SK-N-SH (cell line): ENCODE data around the gene TAPBP. TPM values are rescaled to one million over a fixed set of nuclear protein-coding genes. Genes with fewer than 3 reads are reported as not detected.

Experiments used
- CTCF ChIA-PET: fragments of 300-600, 350-600 bp; formaldehyde crosslinking; extraction: SDS; loops from one replicate; lab custom pipeline; 2021; lab: Yijun Ruan, JAX
- POLR2A ChIA-PET: fragments of 350-600 bp; sonication (Branson Sonifier 250); formaldehyde crosslinking; extraction: SDS; loops from one replicate; lab custom pipeline; 2020; ENCODE audit warnings: antibody characterized with exemption, inconsistent platforms; lab: Yijun Ruan, JAX
- DNase-seq: peaks from one replicate; pipeline ENCODE4 v3.0.0; 2012
- H2AFZ ChIP-seq: fragments of 200-600 bp; sonication (generic); 2 replicates; pipeline ENCODE4 v1.8.1; 2016; ENCODE audit warnings: antibody characterized with exemption, mild to moderate bottlenecking, low read depth
- H3F3A ChIP-seq: fragments of 200-600 bp; sonication (generic); replicated peaks from 2 replicates; pipeline ENCODE3; 2016; ENCODE audit warnings: antibody characterized with exemption, mild to moderate bottlenecking; ENCODE audit not compliant: insufficient read depth
- H3K27ac ChIP-seq, 2 experiments: fragments of 200-500 bp in 1 of 2; fragments of 200-600 bp in 1 of 2; sonication (Bioruptor generic) in 1 of 2; sonication (generic), shearing (Covaris generic) in 1 of 2; 2 replicates each; pipeline versions ENCODE4 v1.5.1 to v1.6.1; 2014 to 2016; ENCODE audit warnings: low read depth in 2 of 2, inconsistent platforms in 1 of 2, low read length in 1 of 2, mild to moderate bottlenecking in 1 of 2, mixed read lengths in 1 of 2
- H3K27me3 ChIP-seq: fragments of 200-600 bp; sonication (generic), shearing (Covaris generic); 2 replicates; pipeline ENCODE4 v1.6.1; 2016; ENCODE audit warnings: mixed run types; ENCODE audit not compliant: insufficient read depth
- H3K36me3 ChIP-seq, 2 experiments: fragments of 200-500 bp in 1 of 2; fragments of 200-600 bp in 1 of 2; sonication (Bioruptor generic) in 1 of 2; sonication (generic) in 1 of 2; replicated peaks in 1 of 2; 2 replicates each; pipeline versions ENCODE3 to v1.5.1; 2014 to 2016; ENCODE audit warnings: low read length in 1 of 2, mild to moderate bottlenecking in 1 of 2; ENCODE audit not compliant: insufficient read depth in 2 of 2, control insufficient read depth in 1 of 2
- H3K4me1 ChIP-seq, 2 experiments: fragments of 200-500 bp in 1 of 2; fragments of 200-600 bp in 1 of 2; sonication (Bioruptor generic) in 1 of 2; sonication (generic), shearing (Covaris generic) in 1 of 2; 2 replicates each; pipeline versions ENCODE4 v1.5.1 to v1.6.1; 2014 to 2016; ENCODE audit warnings: low read depth in 1 of 2, low read length in 1 of 2, mixed run types in 1 of 2; ENCODE audit not compliant: insufficient read depth in 2 of 2, control insufficient read depth in 1 of 2
- H3K4me2 ChIP-seq: fragments of 200-600 bp; sonication (generic), shearing (Covaris generic); 2 replicates; pipeline ENCODE4 v1.6.1; 2017; ENCODE audit warnings: mixed run types
- H3K4me3 ChIP-seq, 2 experiments: fragments of 200-500 bp in 1 of 2; fragments of 200-600 bp in 1 of 2; sonication (Bioruptor generic) in 1 of 2; sonication (generic), shearing (Covaris generic) in 1 of 2; 2 replicates each; pipeline versions ENCODE4 v1.5.1 to v1.8.1; 2014 to 2016; ENCODE audit warnings: low read depth in 2 of 2, inconsistent platforms in 1 of 2, low read length in 1 of 2, mild to moderate bottlenecking in 1 of 2, mixed read lengths in 1 of 2, moderate library complexity in 1 of 2
- H3K79me2 ChIP-seq: fragments of 200-600 bp; sonication (generic); 2 replicates; pipeline ENCODE4 v1.8.1; 2017; ENCODE audit warnings: mild to moderate bottlenecking; ENCODE audit not compliant: insufficient read depth
- H3K9ac ChIP-seq: fragments of 200-600 bp; sonication (generic); 2 replicates; pipeline ENCODE4 v1.6.1; 2017; ENCODE audit warnings: mixed run types
- H3K9me2 ChIP-seq: fragments of 200-600 bp; sonication (generic); 2 replicates; pipeline ENCODE4 v1.6.1; 2017; ENCODE audit warnings: mixed run types
- H3K9me3 ChIP-seq: fragments of 200-600 bp; sonication (generic); 2 replicates; pipeline ENCODE4 v1.6.1; 2017; ENCODE audit warnings: mixed run types, mild to moderate bottlenecking, moderate library complexity
- H4K20me1 ChIP-seq: fragments of 200-600 bp; sonication (generic); 2 replicates; pipeline ENCODE4 v1.6.1; 2017; ENCODE audit warnings: mild to moderate bottlenecking, mixed run types; ENCODE audit not compliant: insufficient read depth
- CHD2 ChIP-seq: fragments of 150-350 bp; IDR thresholded peaks from 2 replicates; pipeline ENCODE4 v1.6.1; 2018; ENCODE audit warnings: low read length; ENCODE audit not compliant: partially characterized antibody
- FOSL2 ChIP-seq: IDR thresholded peaks from 2 replicates; pipeline ENCODE4 v1.4.0; 2012; ENCODE audit warnings: low read depth, mild to moderate bottlenecking, moderate library complexity, borderline replicate concordance
- GABPA ChIP-seq: IDR thresholded peaks from 2 replicates; pipeline ENCODE4 v1.4.0; 2012; ENCODE audit warnings: low read depth, mild to moderate bottlenecking
- MAX ChIP-seq: IDR thresholded peaks from 2 replicates; pipeline ENCODE4 v1.4.0; 2012; ENCODE audit warnings: low read depth
- NFIC ChIP-seq: IDR thresholded peaks from 2 replicates; pipeline ENCODE4 v1.4.0; 2012; ENCODE audit warnings: borderline replicate concordance
- POLR2AphosphoS5 ChIP-seq: IDR thresholded peaks from 2 replicates; pipeline ENCODE4 v1.6.1; 2012; ENCODE audit warnings: low read depth, low read length
- RCOR1 ChIP-seq: fragments of 150-350 bp; IDR thresholded peaks from 2 replicates; pipeline ENCODE4 v1.6.1; 2017; ENCODE audit warnings: antibody characterized with exemption, low read length
- SIN3A ChIP-seq: IDR thresholded peaks from 2 replicates; pipeline ENCODE4 v1.6.1; 2012; ENCODE audit warnings: low read depth, mild to moderate bottlenecking, low read length, moderate library complexity, borderline replicate concordance
- TAF1 ChIP-seq: IDR thresholded peaks from 2 replicates; pipeline ENCODE4 v1.6.1; 2012; ENCODE audit warnings: low read depth, mild to moderate bottlenecking, low read length, moderate library complexity, borderline replicate concordance
- TCF12 ChIP-seq: IDR thresholded peaks from 2 replicates; pipeline ENCODE4 v1.4.0; 2012
- YY1 ChIP-seq: IDR thresholded peaks from 2 replicates; pipeline ENCODE4 v1.4.0; 2012; ENCODE audit warnings: low read depth, mild to moderate bottlenecking
- ZBTB33 ChIP-seq: IDR thresholded peaks from 2 replicates; pipeline ENCODE4 v1.4.0; 2012; ENCODE audit warnings: low read depth, borderline replicate concordance
- WGBS: methylation state at CpG from one replicate; pipeline ENCODE4 v1.1.6; 2017; ENCODE audit warnings: low lambda C conversion rate; 5-methylcytosine and 5-hydroxymethylcytosine counted together
- polyA plus RNA-seq, 3 experiments: library from polyadenylated mRNA; depleted of rRNA; stranded (reverse); fragments of >200 nt; gene quantifications; 2 replicates each; pipeline ENCODE4 v1.2.3, GENCODE V29; 2012
- TF ChIP-seq, protein P1 (sequence below): fragments of 150-350 bp; IDR thresholded peaks from 2 replicates; pipeline ENCODE4 v1.6.1; 2017; ENCODE audit warnings: antibody characterized with exemption, low read length, low read depth, borderline replicate concordance
- TF ChIP-seq, protein P2 (sequence below): IDR thresholded peaks from 2 replicates; pipeline ENCODE4; 2012
- TF ChIP-seq, protein P3 (sequence below): IDR thresholded peaks from 2 replicates; pipeline ENCODE4 v1.4.0; 2012; ENCODE audit warnings: low read depth, borderline replicate concordance

Gene TAPBP
- polyA plus RNA-seq, 1 of the 3 experiments (the other 2 are of a cell fraction) = 44.5 TPM

GRCh38 chr6:33305052-33305451 is 8.8 kb downstream of the TAPBP start:
- H3K36me3 ChIP-seq = peaks cover 13 to 36% of the 10 kb centered on the region in 2 experiments
- peaks cover 2 to 4% of the 10 kb centered on the region in 2 experiments; a peak in 1 of 4 replicates for H3K4me1 ChIP-seq
- H4K20me1 ChIP-seq = peaks cover 7% of the 10 kb centered on the region; the same call in 1 of the 2 replicates
- H3K79me2 ChIP-seq = peaks cover 87% of the 10 kb centered on the region
- TF ChIP-seq YY1 (no peak), TCF12 (no peak), POLR2AphosphoS5 (no peak), TAF1 (no peak), ZBTB33 (no peak), CHD2 (no peak), RCOR1 (no peak), NFIC (no peak), FOSL2 (no peak)
- TF ChIP-seq, protein P1, sequence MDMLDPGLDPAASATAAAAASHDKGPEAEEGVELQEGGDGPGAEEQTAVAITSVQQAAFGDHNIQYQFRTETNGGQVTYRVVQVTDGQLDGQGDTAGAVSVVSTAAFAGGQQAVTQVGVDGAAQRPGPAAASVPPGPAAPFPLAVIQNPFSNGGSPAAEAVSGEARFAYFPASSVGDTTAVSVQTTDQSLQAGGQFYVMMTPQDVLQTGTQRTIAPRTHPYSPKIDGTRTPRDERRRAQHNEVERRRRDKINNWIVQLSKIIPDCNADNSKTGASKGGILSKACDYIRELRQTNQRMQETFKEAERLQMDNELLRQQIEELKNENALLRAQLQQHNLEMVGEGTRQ = no peak
- TF ChIP-seq, all 33 proteins: peak for 0
- 89% methylated on average over 8 of the region's 8 CpGs for WGBS
- CTCF ChIA-PET = no interaction called here
- no peak for DNase-seq
- Histone ChIP-seq H3K27ac (no peak overlapping the region), H3K9ac (no peak overlapping the region), H3K27me3 (no peaks in the 10 kb centered on the region), H3K4me2 (no peak overlapping the region), H3K4me3 (no peak overlapping the region), H3K9me2 (no peaks in the 10 kb centered on the region), H3F3A (peaks cover 14% of the 10 kb centered on the region), H3K9me3 (no peaks in the 10 kb centered on the region), H2AFZ (no peak overlapping the region)
- POLR2A ChIA-PET = interaction anchor here (0.6 kb wide), 1 partner anchor 36 kb away, joined by 3 read pairs; no protein-coding TSS in a partner anchor

DNA sequence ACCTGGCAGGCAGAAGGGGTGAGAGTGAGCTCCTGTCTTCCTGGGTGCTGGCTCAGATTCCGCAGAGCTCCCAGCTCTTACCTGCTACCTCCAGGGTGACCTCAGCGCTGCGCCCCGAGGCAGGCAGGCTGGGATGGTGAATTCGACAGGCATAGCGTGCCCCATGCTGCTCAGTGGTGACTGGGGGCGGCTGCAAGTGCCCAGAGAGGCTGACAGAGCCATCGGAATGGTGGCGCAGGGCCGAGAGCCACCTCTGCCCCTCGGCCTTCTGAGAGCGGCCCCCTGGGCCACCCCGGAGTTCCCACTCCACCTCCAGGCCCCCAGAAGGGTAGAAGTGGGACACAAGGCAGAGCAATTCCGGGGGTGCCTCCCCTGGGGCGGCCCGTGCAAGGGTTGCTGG is 9.7 kb downstream of the TAPBP start:
- TF ChIP-seq MAX (no peak), YY1 (no peak), TAF1 (no peak), RCOR1 (no peak), GABPA (no peak), SIN3A (no peak)
- TF ChIP-seq, protein P2, sequence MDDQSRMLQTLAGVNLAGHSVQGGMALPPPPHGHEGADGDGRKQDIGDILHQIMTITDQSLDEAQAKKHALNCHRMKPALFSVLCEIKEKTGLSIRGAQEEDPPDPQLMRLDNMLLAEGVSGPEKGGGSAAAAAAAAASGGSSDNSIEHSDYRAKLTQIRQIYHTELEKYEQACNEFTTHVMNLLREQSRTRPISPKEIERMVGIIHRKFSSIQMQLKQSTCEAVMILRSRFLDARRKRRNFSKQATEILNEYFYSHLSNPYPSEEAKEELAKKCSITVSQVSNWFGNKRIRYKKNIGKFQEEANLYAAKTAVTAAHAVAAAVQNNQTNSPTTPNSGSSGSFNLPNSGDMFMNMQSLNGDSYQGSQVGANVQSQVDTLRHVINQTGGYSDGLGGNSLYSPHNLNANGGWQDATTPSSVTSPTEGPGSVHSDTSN = no peak
- TF ChIP-seq, protein P3, sequence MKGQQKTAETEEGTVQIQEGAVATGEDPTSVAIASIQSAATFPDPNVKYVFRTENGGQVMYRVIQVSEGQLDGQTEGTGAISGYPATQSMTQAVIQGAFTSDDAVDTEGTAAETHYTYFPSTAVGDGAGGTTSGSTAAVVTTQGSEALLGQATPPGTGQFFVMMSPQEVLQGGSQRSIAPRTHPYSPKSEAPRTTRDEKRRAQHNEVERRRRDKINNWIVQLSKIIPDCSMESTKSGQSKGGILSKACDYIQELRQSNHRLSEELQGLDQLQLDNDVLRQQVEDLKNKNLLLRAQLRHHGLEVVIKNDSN = no peak
- TF ChIP-seq, all 33 proteins: peak for 0
- Histone ChIP-seq H3K9ac (no peak overlapping the region), H2AFZ (no peak overlapping the region), H3K27me3 (no peaks in the 10 kb centered on the region), H3K4me1 (peaks cover 2 to 4% of the 10 kb centered on the region in 2 experiments; a peak in 1 of 4 replicates), H3K36me3 (peaks cover 13 to 36% of the 10 kb centered on the region in 2 experiments), H3K79me2 (peaks cover 80% of the 10 kb centered on the region), H4K20me1 (peaks cover 14% of the 10 kb centered on the region; the same call in 1 of the 2 replicates), H3K9me3 (no peaks in the 10 kb centered on the region), H3K4me3 (no peak overlapping the region), H3K27ac (no peak overlapping the region), H3K9me2 (no peaks in the 10 kb centered on the region), H3K4me2 (no peak overlapping the region), H3F3A (peaks cover 22% of the 10 kb centered on the region)
- DNase-seq = peak; percentile 5
- ChIA-PET CTCF (no interaction called here), POLR2A (interaction anchor here (0.6 to 1.0 kb wide), 3 partner anchors 9 to 37 kb away, joined by 3 to 4 read pairs (median 3); no protein-coding TSS in a partner anchor)
- 46% methylated on average over 2 of the region's 16 CpGs for WGBS
